Measurements from ENCODE around the gene CCDC172.

The CCDC172 gene

DNA sequence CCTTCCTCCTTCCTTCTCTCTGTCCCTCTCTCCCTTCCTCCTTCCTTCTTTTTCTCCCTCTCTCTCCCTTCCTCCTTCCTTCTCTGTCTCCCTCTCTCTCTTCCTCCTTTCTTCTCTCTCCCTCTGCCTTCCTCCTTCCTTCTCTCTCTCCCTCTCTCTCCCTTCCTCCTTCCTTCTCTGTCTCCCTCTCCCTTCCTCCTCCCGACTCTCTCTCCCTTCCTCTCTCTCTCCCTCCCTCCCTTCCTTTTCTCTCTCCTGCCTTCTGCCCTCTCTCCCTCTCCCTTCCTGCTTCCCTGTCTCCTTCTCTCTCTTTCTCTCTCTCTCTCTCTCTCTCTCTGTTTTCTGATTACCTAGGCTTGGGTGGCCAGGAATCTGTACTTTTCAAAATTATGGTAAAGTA, 34.6 kb upstream of the CCDC172 start (continued):
- TF ChIP-seq, protein P1, sequence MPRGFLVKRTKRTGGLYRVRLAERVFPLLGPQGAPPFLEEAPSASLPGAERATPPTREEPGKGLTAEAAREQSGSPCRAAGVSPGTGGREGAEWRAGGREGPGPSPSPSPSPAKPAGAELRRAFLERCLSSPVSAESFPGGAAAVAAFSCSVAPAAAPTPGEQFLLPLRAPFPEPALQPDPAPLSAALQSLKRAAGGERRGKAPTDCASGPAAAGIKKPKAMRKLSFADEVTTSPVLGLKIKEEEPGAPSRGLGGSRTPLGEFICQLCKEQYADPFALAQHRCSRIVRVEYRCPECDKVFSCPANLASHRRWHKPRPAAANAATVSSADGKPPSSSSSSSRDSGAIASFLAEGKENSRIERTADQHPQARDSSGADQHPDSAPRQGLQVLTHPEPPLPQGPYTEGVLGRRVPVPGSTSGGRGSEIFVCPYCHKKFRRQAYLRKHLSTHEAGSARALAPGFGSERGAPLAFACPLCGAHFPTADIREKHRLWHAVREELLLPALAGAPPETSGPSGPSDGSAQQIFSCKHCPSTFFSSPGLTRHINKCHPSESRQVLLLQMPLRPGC (tag by site-specific recombination; IDR thresholded peaks at IDR 0.05), result no peak
- TF ChIP-seq ZBTB48 (tag by site-specific recombination; IDR thresholded peaks at IDR 0.05), result no peak
- TF ChIP-seq ZNF76 (tag by site-specific recombination; IDR thresholded peaks at IDR 0.05; ENCODE audit: borderline replicate concordance, low read depth), result no peak
- TF ChIP-seq, protein P2, sequence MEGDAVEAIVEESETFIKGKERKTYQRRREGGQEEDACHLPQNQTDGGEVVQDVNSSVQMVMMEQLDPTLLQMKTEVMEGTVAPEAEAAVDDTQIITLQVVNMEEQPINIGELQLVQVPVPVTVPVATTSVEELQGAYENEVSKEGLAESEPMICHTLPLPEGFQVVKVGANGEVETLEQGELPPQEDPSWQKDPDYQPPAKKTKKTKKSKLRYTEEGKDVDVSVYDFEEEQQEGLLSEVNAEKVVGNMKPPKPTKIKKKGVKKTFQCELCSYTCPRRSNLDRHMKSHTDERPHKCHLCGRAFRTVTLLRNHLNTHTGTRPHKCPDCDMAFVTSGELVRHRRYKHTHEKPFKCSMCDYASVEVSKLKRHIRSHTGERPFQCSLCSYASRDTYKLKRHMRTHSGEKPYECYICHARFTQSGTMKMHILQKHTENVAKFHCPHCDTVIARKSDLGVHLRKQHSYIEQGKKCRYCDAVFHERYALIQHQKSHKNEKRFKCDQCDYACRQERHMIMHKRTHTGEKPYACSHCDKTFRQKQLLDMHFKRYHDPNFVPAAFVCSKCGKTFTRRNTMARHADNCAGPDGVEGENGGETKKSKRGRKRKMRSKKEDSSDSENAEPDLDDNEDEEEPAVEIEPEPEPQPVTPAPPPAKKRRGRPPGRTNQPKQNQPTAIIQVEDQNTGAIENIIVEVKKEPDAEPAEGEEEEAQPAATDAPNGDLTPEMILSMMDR (tag by site-specific recombination; IDR thresholded peaks at IDR 0.05), result no peak
- TF ChIP-seq ZNF830 (tag by site-specific recombination; IDR thresholded peaks at IDR 0.05; ENCODE audit: low read depth), result no peak
- no peak for TF ChIP-seq ZNF48 (tag by site-specific recombination; IDR thresholded peaks at IDR 0.05)
- no peak for TF ChIP-seq KLF1 (tag by site-specific recombination; IDR thresholded peaks at IDR 0.05)
- TF ChIP-seq ZNF549 (tag by site-specific recombination; IDR thresholded peaks at IDR 0.05), result no peak
- no peak for TF ChIP-seq ZNF670 (tag by site-specific recombination; IDR thresholded peaks at IDR 0.05; ENCODE audit: low read depth)
- TF ChIP-seq ZNF335 (tag by site-specific recombination; conservative IDR thresholded peaks at IDR 0.05), result no peak
- no peak for TF ChIP-seq ZNF777 (tag by site-specific recombination; IDR thresholded peaks at IDR 0.05; ENCODE audit: borderline replicate concordance)
- TF ChIP-seq ZNF707 (tag by site-specific recombination; IDR thresholded peaks at IDR 0.05), result no peak
- no peak for TF ChIP-seq ZNF266 (tag by site-specific recombination; IDR thresholded peaks at IDR 0.05; ENCODE audit: low read depth)
- TF ChIP-seq, protein P3, sequence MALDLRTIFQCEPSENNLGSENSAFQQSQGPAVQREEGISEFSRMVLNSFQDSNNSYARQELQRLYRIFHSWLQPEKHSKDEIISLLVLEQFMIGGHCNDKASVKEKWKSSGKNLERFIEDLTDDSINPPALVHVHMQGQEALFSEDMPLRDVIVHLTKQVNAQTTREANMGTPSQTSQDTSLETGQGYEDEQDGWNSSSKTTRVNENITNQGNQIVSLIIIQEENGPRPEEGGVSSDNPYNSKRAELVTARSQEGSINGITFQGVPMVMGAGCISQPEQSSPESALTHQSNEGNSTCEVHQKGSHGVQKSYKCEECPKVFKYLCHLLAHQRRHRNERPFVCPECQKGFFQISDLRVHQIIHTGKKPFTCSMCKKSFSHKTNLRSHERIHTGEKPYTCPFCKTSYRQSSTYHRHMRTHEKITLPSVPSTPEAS (tag by site-specific recombination; IDR thresholded peaks at IDR 0.05), result no peak
- TF ChIP-seq KLF10 (tag by site-specific recombination; IDR thresholded peaks at IDR 0.05), result no peak
- TF ChIP-seq ZNF610 (tag by site-specific recombination; IDR thresholded peaks at IDR 0.05; ENCODE audit: borderline replicate concordance), result no peak
- no peak for TF ChIP-seq ZNF214 (tag by site-specific recombination; IDR thresholded peaks at IDR 0.05; ENCODE audit: borderline replicate concordance)
- TF ChIP-seq, protein P4, sequence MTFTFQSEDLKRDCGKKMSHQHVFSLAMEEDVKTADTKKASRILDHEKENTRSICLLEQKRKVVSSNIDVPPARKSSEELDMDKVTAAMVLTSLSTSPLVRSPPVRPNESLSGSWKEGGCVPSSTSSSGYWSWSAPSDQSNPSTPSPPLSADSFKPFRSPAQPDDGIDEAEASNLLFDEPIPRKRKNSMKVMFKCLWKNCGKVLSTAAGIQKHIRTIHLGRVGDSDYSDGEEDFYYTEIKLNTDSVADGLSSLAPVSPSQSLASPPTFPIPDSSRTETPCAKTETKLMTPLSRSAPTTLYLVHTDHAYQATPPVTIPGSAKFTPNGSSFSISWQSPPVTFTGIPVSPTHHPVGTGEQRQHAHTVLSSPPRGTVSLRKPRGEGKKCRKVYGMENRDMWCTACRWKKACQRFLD (tag by site-specific recombination; IDR thresholded peaks at IDR 0.05), result no peak
- TF ChIP-seq ZNF169 (tag by site-specific recombination; IDR thresholded peaks at IDR 0.05), result 0 out of 2 replicates have a peak, but pooled peaks have one; percentile 23
- TF ChIP-seq ZEB2 (tag by site-specific recombination; IDR thresholded peaks at IDR 0.05), result no peak

DNA sequence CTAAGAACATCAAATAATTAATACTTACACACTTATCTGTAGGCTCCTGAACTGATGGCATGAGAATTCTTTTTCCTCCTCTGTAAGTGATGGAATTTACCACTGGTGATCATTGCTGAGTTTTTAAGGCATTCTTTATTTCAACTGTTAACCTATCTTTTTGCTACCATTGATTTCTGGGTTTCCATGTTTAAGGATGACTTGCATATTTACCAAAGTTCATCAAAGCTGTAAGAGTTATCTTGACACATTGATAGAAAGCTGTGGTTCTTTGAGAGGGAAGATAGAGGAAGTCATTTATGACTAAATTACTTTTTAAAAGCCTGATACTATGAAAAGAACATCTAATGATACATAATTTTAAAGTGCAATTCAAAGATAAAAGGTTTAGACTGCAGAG, 31.8 kb upstream of the CCDC172 start:
- Histone ChIP-seq H3K4me3 (ENCODE audit: low read depth, low read length) (no peak overlapping the region), H3K27ac (ENCODE audit: extremely low read depth, low read depth, low read length) (no peak overlapping the region), H3K9me3 (ENCODE audit: control insufficient read depth, insufficient read depth, low read depth, low read length) (no peaks in the 10 kb centered on the region), H3K4me1 (ENCODE audit: control insufficient read depth, insufficient read depth, low read length) (no peaks in the 10 kb centered on the region), H3K36me3 (ENCODE audit: control insufficient read depth in 2 of 2, insufficient read depth in 1 of 2, low read length in 2 of 2) (no peaks in the 10 kb centered on the region)
- ChIA-PET CTCF (interaction anchor here (0.7 kb wide), 1 partner anchor 82 kb away, joined by 3 read pairs; no protein-coding TSS in a partner anchor), POLR2A (no interaction called here)
- TF ChIP-seq ZNF785 (tag by site-specific recombination; IDR thresholded peaks at IDR 0.05), result no peak
- TF ChIP-seq ZNF37A (tag by site-specific recombination; IDR thresholded peaks at IDR 0.05), result no peak
- TF ChIP-seq, protein P5, sequence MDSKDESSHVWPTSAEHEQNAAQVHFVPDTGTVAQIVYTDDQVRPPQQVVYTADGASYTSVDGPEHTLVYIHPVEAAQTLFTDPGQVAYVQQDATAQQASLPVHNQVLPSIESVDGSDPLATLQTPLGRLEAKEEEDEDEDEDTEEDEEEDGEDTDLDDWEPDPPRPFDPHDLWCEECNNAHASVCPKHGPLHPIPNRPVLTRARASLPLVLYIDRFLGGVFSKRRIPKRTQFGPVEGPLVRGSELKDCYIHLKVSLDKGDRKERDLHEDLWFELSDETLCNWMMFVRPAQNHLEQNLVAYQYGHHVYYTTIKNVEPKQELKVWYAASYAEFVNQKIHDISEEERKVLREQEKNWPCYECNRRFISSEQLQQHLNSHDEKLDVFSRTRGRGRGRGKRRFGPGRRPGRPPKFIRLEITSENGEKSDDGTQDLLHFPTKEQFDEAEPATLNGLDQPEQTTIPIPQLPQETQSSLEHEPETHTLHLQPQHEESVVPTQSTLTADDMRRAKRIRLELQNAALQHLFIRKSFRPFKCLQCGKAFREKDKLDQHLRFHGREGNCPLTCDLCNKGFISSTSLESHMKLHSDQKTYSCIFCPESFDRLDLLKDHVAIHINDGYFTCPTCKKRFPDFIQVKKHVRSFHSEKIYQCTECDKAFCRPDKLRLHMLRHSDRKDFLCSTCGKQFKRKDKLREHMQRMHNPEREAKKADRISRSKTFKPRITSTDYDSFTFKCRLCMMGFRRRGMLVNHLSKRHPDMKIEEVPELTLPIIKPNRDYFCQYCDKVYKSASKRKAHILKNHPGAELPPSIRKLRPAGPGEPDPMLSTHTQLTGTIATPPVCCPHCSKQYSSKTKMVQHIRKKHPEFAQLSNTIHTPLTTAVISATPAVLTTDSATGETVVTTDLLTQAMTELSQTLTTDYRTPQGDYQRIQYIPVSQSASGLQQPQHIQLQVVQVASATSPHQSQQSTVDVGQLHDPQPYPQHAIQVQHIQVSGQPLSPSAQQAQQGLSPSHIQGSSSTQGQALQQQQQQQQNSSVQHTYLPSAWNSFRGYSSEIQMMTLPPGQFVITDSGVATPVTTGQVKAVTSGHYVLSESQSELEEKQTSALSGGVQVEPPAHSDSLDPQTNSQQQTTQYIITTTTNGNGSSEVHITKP (tag by site-specific recombination; IDR thresholded peaks at IDR 0.05), result no peak
- no peak for TF ChIP-seq GLI4 (tag by site-specific recombination; IDR thresholded peaks at IDR 0.05)
- no peak for TF ChIP-seq MYNN (tag by site-specific recombination; IDR thresholded peaks at IDR 0.05; ENCODE audit: borderline replicate concordance)
- no peak for TF ChIP-seq ZNF132 (tag by site-specific recombination; IDR thresholded peaks at IDR 0.05; ENCODE audit: borderline replicate concordance)
- TF ChIP-seq ZNF555 (tag by site-specific recombination; conservative IDR thresholded peaks at IDR 0.05), result no peak

Data from HEK293 (cell line).